Natural killer cell (primary cell): ENCODE measurements around the gene UNK. TPM values are rescaled to one million over a fixed set of nuclear protein-coding genes. Genes with fewer than 3 reads are reported as not detected.

Experiments used
- ATAC-seq, 3 donors: fragments of 150-1000 bp in 2 of 3; fragments of 200-7000 bp in 1 of 3; cut with Tn5 transposase; 1 replicate in 1 of 3; 2 replicates in 2 of 3; pipeline ENCODE4 v1.10.0; 2021; ENCODE audit warnings: mild to moderate bottlenecking in 2 of 3, moderate library complexity in 2 of 3
- DNase-seq, 2 donors: peaks; one replicate each; pipeline versions ENCODE4 v3.0.0 to v3.0.0-alpha.2; 2013 to 2021; ENCODE audit warnings: mixed read lengths in 1 of 2
- H3K27ac ChIP-seq: one replicate; pipeline ENCODE4 v1.5.1; 2013; ENCODE audit warnings: mild to moderate bottlenecking, low read length
- H3K27me3 ChIP-seq: one replicate; pipeline ENCODE4 v1.6.1; 2013; ENCODE audit warnings: low read length; ENCODE audit not compliant: control insufficient read depth, insufficient read depth
- H3K36me3 ChIP-seq: one replicate; pipeline ENCODE4 v1.6.1; 2013; ENCODE audit warnings: low read length; ENCODE audit not compliant: control insufficient read depth, insufficient read depth
- H3K4me1 ChIP-seq: one replicate; pipeline ENCODE4 v1.6.1; 2013; ENCODE audit warnings: low read length; ENCODE audit not compliant: control insufficient read depth, insufficient read depth
- H3K4me3 ChIP-seq: one replicate; pipeline ENCODE4 v1.5.1; 2013; ENCODE audit warnings: low read length
- H3K9me3 ChIP-seq: one replicate; pipeline ENCODE4 v1.6.1; 2013; ENCODE audit warnings: low read length; ENCODE audit not compliant: control insufficient read depth, insufficient read depth
- H3K27ac Mint-ChIP-seq, 2 donors: one replicate each; pipeline ENCODE4 v1.8.0; 2022; ENCODE audit warnings: mild to moderate bottlenecking in 2 of 2, mixed read lengths in 2 of 2, moderate library complexity in 1 of 2
- H3K27me3 Mint-ChIP-seq, 2 donors: one replicate each; pipeline ENCODE4 v1.8.0; 2022; ENCODE audit warnings: low read depth in 2 of 2, mixed read lengths in 2 of 2
- H3K36me3 Mint-ChIP-seq: one replicate; pipeline ENCODE4 v1.8.0; 2022; ENCODE audit warnings: mixed read lengths
- H3K4me1 Mint-ChIP-seq, 2 donors: one replicate each; pipeline ENCODE4 v1.8.0; 2022; ENCODE audit warnings: mixed read lengths in 2 of 2
- H3K4me3 Mint-ChIP-seq: one replicate; pipeline ENCODE4 v1.8.0; 2022; ENCODE audit warnings: mild to moderate bottlenecking, moderate library complexity, mixed read lengths
- H3K9me3 Mint-ChIP-seq, 2 donors: one replicate each; pipeline ENCODE4 v1.8.0; 2022; ENCODE audit warnings: mixed read lengths in 2 of 2
- CTCF ChIP-seq: fragments of 200-600 bp; IDR thresholded peaks from one replicate; pipeline ENCODE4 v1.8.0; 2022; ENCODE audit warnings: antibody characterized with exemption
- WGBS: methylation state at CpG from one replicate; pipeline ENCODE4 v1.1.7; 2013; ENCODE audit warnings: missing lambda C conversion rate; ENCODE audit not compliant: insufficient coverage; 5-methylcytosine and 5-hydroxymethylcytosine counted together
- intact Hi-C: fragments of 100-400 bp; cut with micrococcal nuclease; formaldehyde crosslinking; loops from one replicate; pipeline ENCODE4 v1.14.2; 2022
- total RNA-seq, 4 donors: library from RNA; stranded (reverse); fragments of 120-200 nt in 1 of 4; gene quantifications; one replicate each; pipeline versions ENCODE4 v1.2.3 to v1.2.4, GENCODE V29; 2013 to 2022

The UNK gene
- total RNA-seq, 3 donors from 2014 or later (not counting 1 experiment from before 2014, with no cell fraction given): 44.2 to 51.3 (median 44.5) TPM

GRCh38 chr17:75831032-75831571 is 46.5 kb downstream of the UNK start:
- H3K36me3 Mint-ChIP-seq: no peaks in the 10 kb centered on the region
- 93% methylated on average over 7 of the region's 15 CpGs for WGBS
- Histone ChIP-seq H3K27ac (peak overlapping the region; percentile 94), H3K36me3 (peaks cover 64% of the 10 kb centered on the region), H3K27me3 (no peaks in the 10 kb centered on the region), H3K4me3 (no peak overlapping the region), H3K4me1 (peaks cover 68% of the 10 kb centered on the region), H3K9me3 (no peaks in the 10 kb centered on the region)
- H3K27me3 Mint-ChIP-seq: no peaks in the 10 kb centered on the region
- ATAC-seq (no peak), DNase-seq (no peak)
- H3K27ac Mint-ChIP-seq: peak overlapping the region; percentile 97 to 99
- intact Hi-C loops: no loop called here
- peaks cover 29 to 54% of the 10 kb centered on the region in 2 donors for H3K4me1 Mint-ChIP-seq
- H3K9me3 Mint-ChIP-seq: no peaks in the 10 kb centered on the region
- no peak overlapping the region for H3K4me3 Mint-ChIP-seq
- no peak for TF ChIP-seq CTCF

DNA sequence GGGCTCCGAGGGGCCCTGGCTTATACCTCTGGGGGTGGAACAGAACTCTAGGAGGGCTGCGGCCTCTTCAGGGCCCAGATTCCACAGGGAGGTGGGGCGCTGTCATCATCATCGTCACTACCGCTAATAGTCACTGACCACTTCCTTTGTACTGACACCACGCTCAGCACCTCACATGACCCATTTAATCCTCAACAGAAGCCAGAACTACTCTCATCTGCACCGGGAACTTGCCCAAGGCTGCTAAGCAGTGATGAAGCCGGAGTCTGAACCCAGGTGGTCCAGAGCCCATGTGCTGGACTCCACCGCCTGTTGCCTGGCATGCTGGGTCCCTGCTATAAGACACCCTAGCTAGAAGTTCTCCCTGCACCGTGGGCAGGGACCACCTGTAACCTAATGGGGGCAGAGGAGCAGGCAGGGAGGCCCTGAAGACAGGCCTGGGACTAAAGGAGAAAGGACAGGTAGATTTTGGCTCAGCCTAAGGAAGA is 47.6 kb downstream of the UNK start:
- Histone ChIP-seq H3K36me3 (peaks cover 73% of the 10 kb centered on the region), H3K4me3 (peak overlapping the region; percentile 18), H3K27me3 (no peaks in the 10 kb centered on the region), H3K9me3 (no peaks in the 10 kb centered on the region), H3K4me1 (peaks cover 59% of the 10 kb centered on the region), H3K27ac (peak overlapping the region; percentile 94)
- Mint-ChIP-seq H3K36me3 (no peaks in the 10 kb centered on the region), H3K4me3 (peak overlapping the region; percentile 85), H3K27ac (peak overlapping the region; percentile 97 to 99), H3K27me3 (no peaks in the 10 kb centered on the region), H3K4me1 (peaks cover 23 to 48% of the 10 kb centered on the region in 2 donors), H3K9me3 (no peaks in the 10 kb centered on the region)
- peak; percentile 71 to 84 for DNase-seq
- 44% methylated on average over 10 of the region's 10 CpGs for WGBS
- intact Hi-C loops: loop anchor here (1.0 kb wide), 1 partner anchor 48 kb away; the partner anchor contains the start of gene UNK
- peak; percentile 68 to 87 (median 68) for ATAC-seq
- no peak for TF ChIP-seq CTCF

DNA sequence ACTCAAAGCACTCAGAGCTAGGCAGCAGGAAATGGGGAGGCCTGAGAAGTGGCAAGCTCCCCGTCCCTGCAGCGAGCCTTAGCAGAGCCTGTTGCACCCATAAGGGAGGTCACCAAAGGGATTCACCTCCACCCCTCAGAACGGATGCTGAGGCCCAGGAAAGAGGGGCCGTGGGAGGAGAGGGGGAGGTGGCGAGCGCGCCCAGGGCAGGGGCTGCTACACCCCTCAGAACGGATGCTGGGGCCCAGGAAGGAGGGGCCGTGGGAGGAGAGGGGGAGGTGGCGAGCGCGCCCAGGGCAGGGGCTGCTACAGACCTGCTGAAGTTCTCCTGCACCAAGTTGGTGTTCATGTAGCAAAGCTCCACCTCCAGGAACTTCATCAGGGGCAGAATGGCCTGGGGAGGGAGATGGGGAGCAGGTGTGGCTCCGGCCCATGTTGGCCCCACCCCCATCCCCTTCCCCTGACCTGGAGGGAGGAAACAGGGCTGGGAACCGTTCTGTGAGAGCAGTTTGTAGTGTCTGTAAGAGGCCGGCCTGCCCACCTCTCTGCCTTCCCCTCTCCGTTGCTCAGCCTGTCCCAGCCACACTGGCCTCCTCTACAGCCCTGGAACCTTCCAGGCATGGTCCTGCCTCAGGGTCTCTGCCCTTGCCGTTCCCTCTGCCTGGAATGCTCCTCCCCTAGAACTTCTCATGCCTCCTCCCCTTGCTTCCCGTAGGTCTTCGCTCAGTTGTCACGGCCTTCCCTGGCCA is 48.2 kb downstream of the UNK start:
- DNase-seq: peak in 1 of 2 donors; percentile 54
- peaks cover 52% of the 10 kb centered on the region for H3K4me1 ChIP-seq
- H3K27me3 ChIP-seq: no peaks in the 10 kb centered on the region
- Mint-ChIP-seq H3K4me3 (peak overlapping the region; percentile 85), H3K4me1 (peaks cover 23 to 46% of the 10 kb centered on the region in 2 donors), H3K9me3 (no peaks in the 10 kb centered on the region), H3K27ac (peak overlapping the region; percentile 97 to 99), H3K27me3 (no peaks in the 10 kb centered on the region), H3K36me3 (no peaks in the 10 kb centered on the region)
- peak overlapping the region; percentile 94 for H3K27ac ChIP-seq
- peaks cover 76% of the 10 kb centered on the region for H3K36me3 ChIP-seq
- no peak for TF ChIP-seq CTCF
- no peaks in the 10 kb centered on the region for H3K9me3 ChIP-seq
- WGBS: 23% methylated on average over 17 of the region's 20 CpGs
- H3K4me3 ChIP-seq: peak overlapping the region; percentile 18
- ATAC-seq: peak; percentile 14 to 46 (median 16)
- intact Hi-C loops: loop anchor here (1.0 kb wide), 1 partner anchor 49 kb away; the partner anchor contains the start of gene UNK
